Liver (tissue), 9 donors: ENCODE measurements around the gene ERGIC1. TPM values are rescaled to one million over a fixed set of nuclear protein-coding genes. Genes with fewer than 3 reads are reported as not detected.
A peak's percentile ranks its signal among the peaks of the same experiment; 100 is the strongest.

Experiments
- DNase-seq: peaks from one replicate; pipeline ENCODE4 v3.0.0-alpha.2; 2017; ENCODE audit warnings: low spot score
- H3K27ac ChIP-seq, 2 donors: one replicate each; pipeline ENCODE4 v1.7.0; 2013; ENCODE audit warnings: inconsistent platforms in 2 of 2, low read length in 2 of 2, control low read depth in 1 of 2, low read depth in 1 of 2, mild to moderate bottlenecking in 1 of 2
- H3K27me3 ChIP-seq, 4 donors: one replicate each; pipeline versions ENCODE4 v1.6.1 to v1.7.0; 2013; ENCODE audit warnings: low read length in 3 of 4, inconsistent platforms in 1 of 4, mild to moderate bottlenecking in 1 of 4, moderate library complexity in 1 of 4; ENCODE audit not compliant: control insufficient read depth in 4 of 4, insufficient read depth in 4 of 4
- H3K36me3 ChIP-seq, 4 donors: one replicate each; pipeline versions ENCODE4 v1.6.1 to v1.7.0; 2013; ENCODE audit warnings: low read length in 3 of 4, mild to moderate bottlenecking in 3 of 4, low read depth in 1 of 4, moderate library complexity in 1 of 4; ENCODE audit not compliant: control insufficient read depth in 4 of 4, insufficient read depth in 3 of 4
- H3K4me1 ChIP-seq, 4 donors: one replicate each; pipeline versions ENCODE4 v1.6.1 to v1.7.0; 2013; ENCODE audit warnings: low read length in 3 of 4, mild to moderate bottlenecking in 3 of 4, moderate library complexity in 1 of 4; ENCODE audit not compliant: control insufficient read depth in 4 of 4, insufficient read depth in 4 of 4
- H3K4me3 ChIP-seq, 3 donors: one replicate each; pipeline versions ENCODE4 v1.6.1 to v1.7.0; 2013; ENCODE audit warnings: low read length in 3 of 3, control low read depth in 1 of 3, low read depth in 1 of 3, mild to moderate bottlenecking in 1 of 3
- H3K9ac ChIP-seq, 2 donors: one replicate each; pipeline ENCODE4 v1.7.0; 2013; ENCODE audit warnings: low read length in 2 of 2, mild to moderate bottlenecking in 2 of 2, moderate library complexity in 2 of 2, control low read depth in 1 of 2, low read depth in 1 of 2
- H3K9me3 ChIP-seq, 4 donors: one replicate each; pipeline versions ENCODE4 v1.6.1 to v1.7.0; 2013; ENCODE audit warnings: low read length in 3 of 4; ENCODE audit not compliant: control insufficient read depth in 4 of 4
- FOXA1 ChIP-seq: IDR thresholded peaks from 2 replicates; pipeline ENCODE4 v1.6.1; 2016; ENCODE audit warnings: antibody characterized with exemption
- FOXA2 ChIP-seq: IDR thresholded peaks from 2 replicates; pipeline ENCODE4 v1.6.1; 2016; ENCODE audit warnings: antibody characterized with exemption
- GABPA ChIP-seq, 2 donors: IDR thresholded peaks in 1 of 2; conservative IDR thresholded peaks in 1 of 2; 2 replicates each; pipeline ENCODE4 v1.6.1; 2016; ENCODE audit warnings: antibody characterized with exemption in 2 of 2, mild to moderate bottlenecking in 1 of 2, moderate library complexity in 1 of 2
- HNF4A ChIP-seq, 2 donors: conservative IDR thresholded peaks; 2 replicates each; pipeline ENCODE4 v1.6.1; 2016; ENCODE audit warnings: antibody characterized with exemption in 2 of 2, mild to moderate bottlenecking in 2 of 2
- HNF4G ChIP-seq: IDR thresholded peaks from 2 replicates; pipeline ENCODE4 v1.6.1; 2016; ENCODE audit warnings: antibody characterized with exemption
- JUND ChIP-seq, 2 donors: IDR thresholded peaks; 2 replicates each; pipeline ENCODE4 v1.6.1; 2016; ENCODE audit warnings: antibody characterized with exemption in 2 of 2
- NR2F2 ChIP-seq: IDR thresholded peaks from 2 replicates; pipeline ENCODE4 v1.6.1; 2016; ENCODE audit warnings: antibody characterized with exemption
- SP1 ChIP-seq: IDR thresholded peaks from 2 replicates; pipeline ENCODE4 v1.6.1; 2018; ENCODE audit warnings: antibody characterized with exemption, mild to moderate bottlenecking
- TAF1 ChIP-seq: conservative IDR thresholded peaks from 2 replicates; pipeline ENCODE4 v1.6.1; 2016; ENCODE audit warnings: antibody characterized with exemption, mild to moderate bottlenecking
- YY1 ChIP-seq: IDR thresholded peaks from 2 replicates; pipeline ENCODE4 v1.6.1; 2016; ENCODE audit warnings: antibody characterized with exemption, mild to moderate bottlenecking
- WGBS: extraction: QIAGEN DNeasy Blood & Tissue Kit; methylation state at CpG from one replicate; pipeline ENCODE4 v1.1.7; 2013; 5-methylcytosine and 5-hydroxymethylcytosine counted together
- polyA plus RNA-seq, 2 donors: library from polyadenylated mRNA; stranded (reverse) in 1 of 2; unstranded in 1 of 2; fragments of 200-250 nt in 1 of 2; fragments of >200 nt in 1 of 2; fragmentation: Nextera tagmentation in 1 of 2; extraction: Ambion mirVana in 1 of 2; gene quantifications; one replicate each; pipeline versions ENCODE4 v1.2.1 to v1.2.3, GENCODE V29; 2013 to 2015
- total RNA-seq, 2 donors: library from RNA; depleted of rRNA; stranded (reverse); fragments of >200 nt; gene quantifications; one replicate each; pipeline ENCODE4 v1.2.3, GENCODE V29; 2014
- TF ChIP-seq, protein P1 (sequence below): IDR thresholded peaks from 2 replicates; pipeline ENCODE4 v1.6.1; 2016; ENCODE audit warnings: antibody characterized with exemption
- TF ChIP-seq, protein P2 (sequence below): IDR thresholded peaks from 2 replicates; pipeline ENCODE4 v1.6.1; 2016; ENCODE audit warnings: antibody characterized with exemption, mild to moderate bottlenecking
- TF ChIP-seq, protein P3 (sequence below): IDR thresholded peaks from 2 replicates; pipeline ENCODE4 v1.6.1; 2016; ENCODE audit warnings: antibody characterized with exemption
- TF ChIP-seq, protein P4 (sequence below): fragments of 150-350 bp; IDR thresholded peaks from 2 replicates; pipeline ENCODE4 v1.5.1; 2017; ENCODE audit warnings: improper control_type of control experiment, low read depth, low read length; ENCODE audit not compliant: missing input control
- donor health status: healthy.
- donor health status: healthy.
- donor health status: healthy.
- donor health status: healthy.
- donor health status: healthy.

ERGIC1 gene
- total and polyA plus RNA-seq, 4 donors = 45.4 to 155 (median 101) TPM

DNA sequence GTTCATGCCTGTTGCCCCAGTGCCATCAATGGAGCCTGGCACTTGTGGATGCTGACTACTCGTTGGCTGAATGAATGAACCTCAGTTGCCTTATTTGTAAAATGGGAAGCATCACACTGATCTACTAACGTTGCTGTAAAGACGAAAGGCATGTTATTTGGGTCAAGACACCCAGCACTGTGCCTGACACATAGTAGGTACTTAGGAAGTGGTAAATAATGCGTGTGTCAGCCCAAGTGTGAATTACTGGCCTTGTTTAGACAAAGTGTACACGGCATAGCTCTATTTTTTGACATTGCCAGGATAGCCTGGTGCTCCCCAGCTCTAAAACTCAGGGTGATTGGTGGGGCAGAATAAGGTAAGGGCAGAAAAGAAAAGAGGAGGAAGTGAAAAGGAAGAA is 27.4 kb downstream of the ERGIC1 start:
- H3K9ac ChIP-seq = peak overlapping the region; percentile 57 to 93
- TF ChIP-seq, protein P1, sequence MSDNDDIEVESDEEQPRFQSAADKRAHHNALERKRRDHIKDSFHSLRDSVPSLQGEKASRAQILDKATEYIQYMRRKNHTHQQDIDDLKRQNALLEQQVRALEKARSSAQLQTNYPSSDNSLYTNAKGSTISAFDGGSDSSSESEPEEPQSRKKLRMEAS = no peak
- TF ChIP-seq YY1 = no peak
- TF ChIP-seq FOXA2 = no peak
- no peak for TF ChIP-seq FOXA1
- TF ChIP-seq, protein P2, sequence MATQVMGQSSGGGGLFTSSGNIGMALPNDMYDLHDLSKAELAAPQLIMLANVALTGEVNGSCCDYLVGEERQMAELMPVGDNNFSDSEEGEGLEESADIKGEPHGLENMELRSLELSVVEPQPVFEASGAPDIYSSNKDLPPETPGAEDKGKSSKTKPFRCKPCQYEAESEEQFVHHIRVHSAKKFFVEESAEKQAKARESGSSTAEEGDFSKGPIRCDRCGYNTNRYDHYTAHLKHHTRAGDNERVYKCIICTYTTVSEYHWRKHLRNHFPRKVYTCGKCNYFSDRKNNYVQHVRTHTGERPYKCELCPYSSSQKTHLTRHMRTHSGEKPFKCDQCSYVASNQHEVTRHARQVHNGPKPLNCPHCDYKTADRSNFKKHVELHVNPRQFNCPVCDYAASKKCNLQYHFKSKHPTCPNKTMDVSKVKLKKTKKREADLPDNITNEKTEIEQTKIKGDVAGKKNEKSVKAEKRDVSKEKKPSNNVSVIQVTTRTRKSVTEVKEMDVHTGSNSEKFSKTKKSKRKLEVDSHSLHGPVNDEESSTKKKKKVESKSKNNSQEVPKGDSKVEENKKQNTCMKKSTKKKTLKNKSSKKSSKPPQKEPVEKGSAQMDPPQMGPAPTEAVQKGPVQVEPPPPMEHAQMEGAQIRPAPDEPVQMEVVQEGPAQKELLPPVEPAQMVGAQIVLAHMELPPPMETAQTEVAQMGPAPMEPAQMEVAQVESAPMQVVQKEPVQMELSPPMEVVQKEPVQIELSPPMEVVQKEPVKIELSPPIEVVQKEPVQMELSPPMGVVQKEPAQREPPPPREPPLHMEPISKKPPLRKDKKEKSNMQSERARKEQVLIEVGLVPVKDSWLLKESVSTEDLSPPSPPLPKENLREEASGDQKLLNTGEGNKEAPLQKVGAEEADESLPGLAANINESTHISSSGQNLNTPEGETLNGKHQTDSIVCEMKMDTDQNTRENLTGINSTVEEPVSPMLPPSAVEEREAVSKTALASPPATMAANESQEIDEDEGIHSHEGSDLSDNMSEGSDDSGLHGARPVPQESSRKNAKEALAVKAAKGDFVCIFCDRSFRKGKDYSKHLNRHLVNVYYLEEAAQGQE = no peak
- no peak for TF ChIP-seq NR2F2
- no peak for TF ChIP-seq HNF4G
- TF ChIP-seq, protein P3, sequence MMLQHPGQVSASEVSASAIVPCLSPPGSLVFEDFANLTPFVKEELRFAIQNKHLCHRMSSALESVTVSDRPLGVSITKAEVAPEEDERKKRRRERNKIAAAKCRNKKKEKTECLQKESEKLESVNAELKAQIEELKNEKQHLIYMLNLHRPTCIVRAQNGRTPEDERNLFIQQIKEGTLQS = no peak
- no peak for TF ChIP-seq HNF4A (conservative IDR thresholded peaks at IDR 0.05)
- no peak for TF ChIP-seq GABPA (IDR thresholded peaks at IDR 0.05 in 1 of 2, conservative IDR thresholded peaks at IDR 0.05 in 1 of 2)
- TF ChIP-seq, protein P4, sequence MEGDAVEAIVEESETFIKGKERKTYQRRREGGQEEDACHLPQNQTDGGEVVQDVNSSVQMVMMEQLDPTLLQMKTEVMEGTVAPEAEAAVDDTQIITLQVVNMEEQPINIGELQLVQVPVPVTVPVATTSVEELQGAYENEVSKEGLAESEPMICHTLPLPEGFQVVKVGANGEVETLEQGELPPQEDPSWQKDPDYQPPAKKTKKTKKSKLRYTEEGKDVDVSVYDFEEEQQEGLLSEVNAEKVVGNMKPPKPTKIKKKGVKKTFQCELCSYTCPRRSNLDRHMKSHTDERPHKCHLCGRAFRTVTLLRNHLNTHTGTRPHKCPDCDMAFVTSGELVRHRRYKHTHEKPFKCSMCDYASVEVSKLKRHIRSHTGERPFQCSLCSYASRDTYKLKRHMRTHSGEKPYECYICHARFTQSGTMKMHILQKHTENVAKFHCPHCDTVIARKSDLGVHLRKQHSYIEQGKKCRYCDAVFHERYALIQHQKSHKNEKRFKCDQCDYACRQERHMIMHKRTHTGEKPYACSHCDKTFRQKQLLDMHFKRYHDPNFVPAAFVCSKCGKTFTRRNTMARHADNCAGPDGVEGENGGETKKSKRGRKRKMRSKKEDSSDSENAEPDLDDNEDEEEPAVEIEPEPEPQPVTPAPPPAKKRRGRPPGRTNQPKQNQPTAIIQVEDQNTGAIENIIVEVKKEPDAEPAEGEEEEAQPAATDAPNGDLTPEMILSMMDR = no peak
- TF ChIP-seq JUND (IDR thresholded peaks at IDR 0.05) = no peak
- TF ChIP-seq SP1 = no peak
- TF ChIP-seq TAF1 = no peak
- 47% methylated on average over 5 of the region's 5 CpGs for WGBS
- no peak overlapping the region for H3K4me3 ChIP-seq
- DNase-seq = no peak
- no peaks in the 10 kb centered on the region for H3K36me3 ChIP-seq
- H3K27ac ChIP-seq = peak overlapping the region; percentile 96 to 98
- no peaks in the 10 kb centered on the region for H3K27me3 ChIP-seq
- peaks cover 27 to 67% (median 44%) of the 10 kb centered on the region in 4 donors for H3K4me1 ChIP-seq
- no peaks in the 10 kb centered on the region for H3K9me3 ChIP-seq

DNA sequence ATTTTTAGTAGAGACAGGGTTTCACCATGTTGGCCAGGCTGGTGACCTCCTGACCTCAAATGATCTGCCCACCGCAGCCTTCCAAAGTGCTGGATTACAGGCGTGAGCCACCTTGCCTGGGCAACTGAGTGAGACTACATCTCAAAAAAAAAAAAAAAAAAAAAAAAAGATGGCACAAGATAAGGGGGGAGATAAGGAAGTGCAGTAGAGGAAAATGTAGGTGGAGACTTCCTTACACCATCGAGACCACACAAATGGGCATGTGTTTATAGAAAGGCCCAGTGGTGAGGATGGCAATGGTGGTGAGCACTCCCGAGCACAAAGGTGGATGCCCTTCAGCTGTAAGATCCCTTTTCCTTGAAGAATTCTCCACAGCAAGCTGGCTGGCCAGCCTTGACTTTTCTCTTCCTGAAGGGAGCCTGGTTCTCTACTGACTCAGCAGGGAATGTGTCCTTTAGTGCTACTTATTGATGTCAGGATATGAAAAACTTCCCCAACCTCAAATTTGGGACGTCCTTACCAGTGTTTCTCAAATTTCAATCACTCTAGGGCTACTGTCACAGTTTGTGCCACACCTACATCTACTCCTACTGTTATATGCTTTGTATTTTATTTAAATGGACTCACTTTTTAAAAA is 28.2 kb downstream of the ERGIC1 start:
- H3K4me1 ChIP-seq = peaks cover 27 to 65% (median 50%) of the 10 kb centered on the region in 4 donors
- 63% methylated on average over 5 of the region's 5 CpGs for WGBS
- H3K9ac ChIP-seq = peak overlapping the region in 1 of 2 donors; percentile 42
- H3K27me3 ChIP-seq = no peaks in the 10 kb centered on the region
- H3K36me3 ChIP-seq = no peaks in the 10 kb centered on the region
- H3K4me3 ChIP-seq = no peak overlapping the region
- no peak for DNase-seq
- TF ChIP-seq, protein P2 = no peak
- H3K9me3 ChIP-seq = no peaks in the 10 kb centered on the region
- H3K27ac ChIP-seq = peak overlapping the region; percentile 49 to 64
